OCI-LY1 (cell line): ENCODE results near the gene CUTC.

ENCODE experiments used
- CTCF ChIP-seq: fragments of 200-600 bp; sonication (generic), shearing (Covaris generic); IDR thresholded peaks from 2 replicates; pipeline ENCODE4 v1.5.1; 2017; ENCODE audit warnings: mild to moderate bottlenecking, antibody characterized with exemption, low read length, moderate library complexity, mixed read lengths
- EZH2 ChIP-seq: fragments of 200-600 bp; sonication (generic), shearing (Covaris generic); IDR thresholded peaks from 2 replicates; pipeline ENCODE4 v1.8.0; 2017; ENCODE audit warnings: borderline replicate concordance, mixed run types, mild to moderate bottlenecking, antibody characterized with exemption, low read length, moderate library complexity, mixed read lengths

- TF ChIP-seq EZH2: no peak
- no peak for TF ChIP-seq CTCF
Measured at GRCh38 chr10:99788598-99789256, 56.7 kb downstream of the CUTC start.
